Upper lobe of left lung (tissue), 6 donors: ENCODE measurements around the gene SERPINB6. TPM values are rescaled to one million over a fixed set of nuclear protein-coding genes. Genes with fewer than 3 reads are reported as not detected.

ENCODE experiments used
- ATAC-seq, 2 donors: fragments of 200-7000 bp; cut with Tn5 transposase; one replicate each; pipeline ENCODE4 v1.9.1; 2022; ENCODE audit warnings: mild to moderate bottlenecking in 2 of 2, moderate library complexity in 2 of 2; ENCODE audit not compliant: low FRiP score in 2 of 2
- DNase-seq, 2 donors: peaks; one replicate each; pipeline ENCODE4 v3.0.0-alpha.2; 2019 to 2020
- H3K27ac ChIP-seq, 4 donors: fragments of 200-600 bp; sonication (generic); one replicate each; pipeline ENCODE4 v1.5.1; 2016 to 2019
- H3K27me3 ChIP-seq, 4 donors: fragments of 200-600 bp; sonication (generic); one replicate each; pipeline ENCODE4 v1.5.1; 2017 to 2019
- H3K36me3 ChIP-seq, 4 donors: fragments of 200-600 bp; sonication (generic); one replicate each; pipeline ENCODE4 v1.5.1; 2016 to 2019
- H3K4me1 ChIP-seq, 4 donors: fragments of 200-600 bp; sonication (generic); one replicate each; pipeline ENCODE4 v1.5.1; 2018 to 2019
- H3K4me3 ChIP-seq, 4 donors: fragments of 200-600 bp; sonication (generic); one replicate each; pipeline ENCODE4 v1.5.1; 2017 to 2019; ENCODE audit warnings: mild to moderate bottlenecking in 2 of 4, moderate library complexity in 1 of 4
- H3K9me3 ChIP-seq, 4 donors: fragments of 200-600 bp; sonication (generic); one replicate each; pipeline ENCODE4 v1.5.1; 2018 to 2019
- CTCF ChIP-seq, 6 experiments: fragments of 450-650 bp in 4 of 6; fragments of 200-600 bp in 2 of 6; sonication (generic) in 2 of 6; IDR thresholded peaks; one replicate each; pipeline ENCODE4 v1.5.1; 2016 to 2019; ENCODE audit warnings: antibody characterized with exemption in 6 of 6
- EP300 ChIP-seq, 4 donors: sonication (generic); formaldehyde crosslinking; IDR thresholded peaks; one replicate each; pipeline ENCODE4 v1.5.1; 2017; ENCODE audit warnings: antibody characterized with exemption in 4 of 4, control low read depth in 2 of 4
- POLR2A ChIP-seq, 4 donors: fragments of 450-650 bp; IDR thresholded peaks; one replicate each; pipeline ENCODE4 v1.5.1; 2016 to 2017; ENCODE audit warnings: antibody characterized with exemption in 4 of 4, mild to moderate bottlenecking in 2 of 4
- POLR2AphosphoS5 ChIP-seq, 2 donors: sonication (generic); formaldehyde crosslinking; IDR thresholded peaks; one replicate each; pipeline ENCODE4 v1.5.1; 2017; ENCODE audit warnings: antibody characterized with exemption in 2 of 2
- WGBS, 2 donors: methylation state at CpG; one replicate each; pipeline ENCODE4 v1.1.5; 2017 to 2018; 5-methylcytosine and 5-hydroxymethylcytosine counted together
- total RNA-seq, 6 donors: library from RNA; depleted of rRNA in 4 of 6; stranded (reverse); fragments of >200 nt in 4 of 6; gene quantifications; one replicate each; pipeline versions ENCODE4 v1.1.0 to v1.2.1, GENCODE V29; 2016 to 2021
- donor health status: DM: no; HTN: no; CAD: no; lungs with moderate emphysema.
- donor health status: DM: no; HTN: yes; CAD: no; lungs with severe emphysema.

SERPINB6 gene
- total RNA-seq, 6 donors from 2014 or later = 133 to 181 (median 150) TPM

GRCh38 chr6:2956930-2957685 is 14.3 kb downstream of the SERPINB6 start:
- TF ChIP-seq CTCF (IDR thresholded peaks at IDR 0.05) = no peak
- no peak for TF ChIP-seq POLR2AphosphoS5 (IDR thresholded peaks at IDR 0.05)
- TF ChIP-seq EP300 (IDR thresholded peaks at IDR 0.05) = no peak
- TF ChIP-seq POLR2A (IDR thresholded peaks at IDR 0.05) = no peak
- no peak for DNase-seq
- WGBS, 2 donors = 86 to 92% methylated on average over 5 of the region's 5 CpGs
- Histone ChIP-seq H3K9me3 (no peaks in the 10 kb centered on the region), H3K27me3 (no peaks in the 10 kb centered on the region), H3K27ac (peak overlapping the region; percentile 70 to 84 (median 82)), H3K4me3 (no peak overlapping the region), H3K36me3 (peaks cover 6 to 37% (median 13%) of the 10 kb centered on the region in 4 donors), H3K4me1 (peaks cover 61 to 67% (median 64%) of the 10 kb centered on the region in 4 donors)
- no peak for ATAC-seq

GRCh38 chr6:2953098-2953497 is 18.3 kb downstream of the SERPINB6 start:
- Histone ChIP-seq H3K9me3 (no peaks in the 10 kb centered on the region), H3K36me3 (peaks cover 14 to 65% (median 22%) of the 10 kb centered on the region in 4 donors), H3K27me3 (no peaks in the 10 kb centered on the region), H3K4me3 (peak overlapping the region in 1 of 4 donors; percentile 18), H3K27ac (peak overlapping the region; percentile 40 to 82 (median 67)), H3K4me1 (peaks cover 28 to 32% (median 29%) of the 10 kb centered on the region in 4 donors)
- 92 to 94% methylated on average over 12 of the region's 12 CpGs for WGBS, 2 donors
- DNase-seq = no peak
- TF ChIP-seq POLR2A (IDR thresholded peaks at IDR 0.05) (no peak), CTCF (IDR thresholded peaks at IDR 0.05) (no peak), POLR2AphosphoS5 (IDR thresholded peaks at IDR 0.05) (no peak), EP300 (IDR thresholded peaks at IDR 0.05) (no peak)
- no peak for ATAC-seq

GRCh38 chr6:2952557-2953095 is 18.7 kb downstream of the SERPINB6 start:
- Histone ChIP-seq H3K27ac (peak overlapping the region; percentile 40 to 82 (median 67)), H3K27me3 (no peaks in the 10 kb centered on the region), H3K9me3 (no peaks in the 10 kb centered on the region), H3K4me1 (peaks cover 23 to 27% (median 24%) of the 10 kb centered on the region in 4 donors), H3K4me3 (peak overlapping the region in 1 of 4 donors; percentile 18), H3K36me3 (peaks cover 18 to 69% (median 25%) of the 10 kb centered on the region in 4 donors)
- DNase-seq (peak; percentile 83 to 95), ATAC-seq (peak; percentile 88 to 92)
- no peak for TF ChIP-seq EP300 (IDR thresholded peaks at IDR 0.05)
- TF ChIP-seq POLR2AphosphoS5 (IDR thresholded peaks at IDR 0.05) = peak; percentile 48 to 58
- TF ChIP-seq CTCF (IDR thresholded peaks at IDR 0.05) = peak; percentile 94 to 99 (median 98)
- WGBS, 2 donors = 17 to 29% methylated on average over 27 of the region's 27 CpGs

GRCh38 chr6:2951728-2952127 is 19.6 kb downstream of the SERPINB6 start:
- Histone ChIP-seq H3K27ac (peak overlapping the region; percentile 36 to 82 (median 67)), H3K27me3 (no peaks in the 10 kb centered on the region), H3K4me3 (no peak overlapping the region), H3K36me3 (peaks cover 18 to 73% (median 29%) of the 10 kb centered on the region in 4 donors), H3K9me3 (no peaks in the 10 kb centered on the region), H3K4me1 (peaks cover 15 to 18% (median 16%) of the 10 kb centered on the region in 4 donors)
- TF ChIP-seq EP300 (IDR thresholded peaks at IDR 0.05) (no peak), POLR2A (IDR thresholded peaks at IDR 0.05) (peak in 1 of 4 donors; percentile 10), CTCF (IDR thresholded peaks at IDR 0.05) (no peak), POLR2AphosphoS5 (IDR thresholded peaks at IDR 0.05) (no peak)
- DNase-seq (peak in 1 of 2 donors; percentile 73), ATAC-seq (peak; percentile 64 to 77)
- 65 to 69% methylated on average over 8 of the region's 8 CpGs for WGBS, 2 donors
